ENCODE data around the gene MCCD1.

GRCh38 chr6:31573239-31574105 is 44.7 kb downstream of the MCCD1 start:
- TF ChIP-seq POLR2AphosphoS5 (IDR thresholded peaks at IDR 0.05; ENCODE audit: low read depth) (no peak), EZH2 (IDR thresholded peaks at IDR 0.05; ENCODE audit: low read depth, unreplicated experiment) (no peak)
- TF ChIP-seq, protein P1, sequence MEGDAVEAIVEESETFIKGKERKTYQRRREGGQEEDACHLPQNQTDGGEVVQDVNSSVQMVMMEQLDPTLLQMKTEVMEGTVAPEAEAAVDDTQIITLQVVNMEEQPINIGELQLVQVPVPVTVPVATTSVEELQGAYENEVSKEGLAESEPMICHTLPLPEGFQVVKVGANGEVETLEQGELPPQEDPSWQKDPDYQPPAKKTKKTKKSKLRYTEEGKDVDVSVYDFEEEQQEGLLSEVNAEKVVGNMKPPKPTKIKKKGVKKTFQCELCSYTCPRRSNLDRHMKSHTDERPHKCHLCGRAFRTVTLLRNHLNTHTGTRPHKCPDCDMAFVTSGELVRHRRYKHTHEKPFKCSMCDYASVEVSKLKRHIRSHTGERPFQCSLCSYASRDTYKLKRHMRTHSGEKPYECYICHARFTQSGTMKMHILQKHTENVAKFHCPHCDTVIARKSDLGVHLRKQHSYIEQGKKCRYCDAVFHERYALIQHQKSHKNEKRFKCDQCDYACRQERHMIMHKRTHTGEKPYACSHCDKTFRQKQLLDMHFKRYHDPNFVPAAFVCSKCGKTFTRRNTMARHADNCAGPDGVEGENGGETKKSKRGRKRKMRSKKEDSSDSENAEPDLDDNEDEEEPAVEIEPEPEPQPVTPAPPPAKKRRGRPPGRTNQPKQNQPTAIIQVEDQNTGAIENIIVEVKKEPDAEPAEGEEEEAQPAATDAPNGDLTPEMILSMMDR (conservative IDR thresholded peaks at IDR 0.05; ENCODE audit: low read depth in 2 of 2): no peak

Data from GM23338 (cell line).